ENCODE measurements around the gene ADGRG6.

DNA sequence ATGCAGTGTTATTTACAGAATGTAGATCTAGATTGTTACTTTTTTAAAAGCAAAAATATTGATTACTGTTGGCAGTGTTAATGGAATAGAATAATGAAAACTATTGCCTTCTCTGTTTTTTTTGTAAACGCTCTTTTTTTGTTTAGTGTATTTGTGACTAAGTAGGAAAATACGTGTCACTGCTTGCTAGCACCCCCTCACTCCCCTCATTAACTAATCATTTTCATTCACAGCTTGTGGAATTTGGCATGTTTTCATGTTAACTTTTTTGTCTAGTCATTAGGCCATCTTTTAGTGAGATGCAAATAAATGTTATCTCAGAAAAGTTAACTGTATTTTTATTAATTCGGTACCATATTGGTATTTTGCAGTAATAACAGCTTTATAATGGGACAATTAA is 29.8 kb downstream of the ADGRG6 start:
- TF ChIP-seq, protein P1, sequence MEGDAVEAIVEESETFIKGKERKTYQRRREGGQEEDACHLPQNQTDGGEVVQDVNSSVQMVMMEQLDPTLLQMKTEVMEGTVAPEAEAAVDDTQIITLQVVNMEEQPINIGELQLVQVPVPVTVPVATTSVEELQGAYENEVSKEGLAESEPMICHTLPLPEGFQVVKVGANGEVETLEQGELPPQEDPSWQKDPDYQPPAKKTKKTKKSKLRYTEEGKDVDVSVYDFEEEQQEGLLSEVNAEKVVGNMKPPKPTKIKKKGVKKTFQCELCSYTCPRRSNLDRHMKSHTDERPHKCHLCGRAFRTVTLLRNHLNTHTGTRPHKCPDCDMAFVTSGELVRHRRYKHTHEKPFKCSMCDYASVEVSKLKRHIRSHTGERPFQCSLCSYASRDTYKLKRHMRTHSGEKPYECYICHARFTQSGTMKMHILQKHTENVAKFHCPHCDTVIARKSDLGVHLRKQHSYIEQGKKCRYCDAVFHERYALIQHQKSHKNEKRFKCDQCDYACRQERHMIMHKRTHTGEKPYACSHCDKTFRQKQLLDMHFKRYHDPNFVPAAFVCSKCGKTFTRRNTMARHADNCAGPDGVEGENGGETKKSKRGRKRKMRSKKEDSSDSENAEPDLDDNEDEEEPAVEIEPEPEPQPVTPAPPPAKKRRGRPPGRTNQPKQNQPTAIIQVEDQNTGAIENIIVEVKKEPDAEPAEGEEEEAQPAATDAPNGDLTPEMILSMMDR (conservative IDR thresholded peaks at IDR 0.05; ENCODE audit: low read length), result no peak
- TF ChIP-seq EZH2phosphoT487 (IDR thresholded peaks at IDR 0.05; ENCODE audit: borderline replicate concordance), result no peak
